Measurements from ENCODE around the gene FRRS1L.
A peak's percentile ranks its signal among the peaks of the same experiment; 100 is the strongest.
"Not testable (repeated sequence)": the region's sequence is repeated elsewhere in the genome, so short reads cannot be mapped to it uniquely, and the experiment has no call there.

Gene FRRS1L

GRCh38 chr9:109132567-109133021 is 34.5 kb downstream of the FRRS1L start:
- DNase-seq (ENCODE audit: low read depth): no peak

DNA sequence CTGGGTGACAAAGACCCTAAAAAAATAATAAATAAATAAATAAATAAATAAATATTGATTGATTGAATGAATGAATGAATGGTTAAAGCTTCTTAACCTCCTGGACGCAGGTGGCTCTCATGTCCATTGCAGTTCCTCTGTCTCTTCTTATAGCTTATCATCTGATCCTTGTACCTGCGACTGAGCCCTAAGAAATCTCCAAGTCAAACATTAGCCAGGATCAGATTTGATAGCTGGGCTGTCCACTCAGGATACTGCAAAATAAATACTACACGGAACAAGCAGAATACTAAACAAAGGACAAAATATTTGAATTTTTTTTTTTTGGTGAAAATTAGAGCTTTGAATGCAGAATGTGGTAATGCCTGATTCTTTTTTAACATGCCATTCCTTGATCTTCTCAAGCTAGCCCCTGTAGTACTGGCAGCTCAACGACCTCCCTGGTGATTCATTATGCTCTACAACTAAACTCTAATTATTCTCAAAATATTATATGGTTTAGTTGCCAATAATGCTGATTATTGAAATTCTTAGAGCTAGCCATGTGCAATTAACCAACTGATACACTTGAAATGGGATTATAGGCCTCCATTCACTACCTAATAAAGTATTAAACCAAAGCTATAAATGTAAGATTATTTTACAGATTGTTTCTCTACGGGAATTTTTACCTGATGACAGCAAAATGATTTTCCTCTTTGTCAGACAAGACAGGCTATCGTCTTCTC is 37.4 kb downstream of the FRRS1L start:
- DNase-seq (ENCODE audit: low read depth): no peak

DNA sequence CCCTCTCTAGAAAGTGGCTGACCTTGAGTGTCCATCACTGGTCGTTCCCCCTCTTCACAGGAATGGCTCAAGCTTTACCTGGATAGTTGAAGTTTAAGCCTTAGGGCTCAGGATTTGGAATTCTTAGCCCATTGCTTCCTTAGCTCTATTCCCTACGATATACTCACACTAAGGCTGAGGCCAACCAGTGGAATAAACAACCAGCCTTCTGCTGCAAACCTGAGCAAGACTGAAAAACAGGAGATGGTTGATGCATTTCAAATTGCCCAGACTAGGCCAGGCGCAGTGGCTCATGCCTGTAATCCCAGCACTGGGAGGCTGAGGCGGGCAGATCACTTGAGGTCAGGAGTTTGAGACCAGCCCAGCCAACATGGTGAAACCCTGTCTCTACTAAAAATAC is 40.4 kb downstream of the FRRS1L start:
- not testable (repeated sequence) for DNase-seq (ENCODE audit: low read depth)

GRCh38 chr9:109124121-109124520 is 42.9 kb downstream of the FRRS1L start:
- no peak for DNase-seq (ENCODE audit: low read depth)

DNA sequence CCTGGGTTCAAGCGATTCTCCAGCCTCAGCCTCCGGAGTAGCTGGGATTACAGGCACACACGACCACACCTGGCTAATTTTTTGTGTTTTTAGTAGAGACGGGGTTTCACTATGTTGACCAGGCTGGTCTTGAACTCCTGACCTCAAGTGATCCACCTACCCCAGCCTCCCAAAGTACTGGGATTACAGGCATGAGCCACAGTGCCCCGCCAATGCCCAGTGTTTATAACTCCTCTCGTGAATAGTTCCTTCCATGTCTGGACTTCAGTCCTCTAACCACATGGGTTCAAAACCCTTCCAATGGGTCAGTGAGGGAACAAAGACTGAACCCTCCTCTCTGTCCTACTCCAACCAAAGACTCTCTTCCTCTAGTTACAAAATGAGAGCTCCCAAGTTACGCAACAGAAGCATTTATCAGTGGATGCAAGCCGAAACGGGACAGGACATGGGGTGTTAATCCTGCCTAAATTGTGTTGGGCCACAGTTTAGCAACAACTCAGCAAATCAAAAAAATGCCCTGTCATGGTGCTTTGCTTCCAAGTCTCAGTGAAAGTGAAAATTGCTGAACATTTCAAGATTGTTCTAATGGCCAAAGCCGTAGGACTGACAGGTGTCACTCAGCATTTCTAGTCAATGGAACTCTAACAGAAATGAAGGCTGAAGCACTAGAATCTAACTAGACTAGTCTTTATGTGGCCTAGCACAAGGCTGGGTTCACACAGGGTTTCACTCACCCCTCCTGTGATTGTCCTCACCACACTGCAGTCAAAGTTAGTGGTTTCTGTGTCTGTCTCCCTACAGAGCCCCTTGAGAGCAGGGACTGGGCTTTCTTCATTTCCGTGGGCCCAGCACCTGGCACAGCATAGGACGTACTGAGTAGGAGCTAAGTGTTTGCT is 44.1 kb downstream of the FRRS1L start:
- DNase-seq (ENCODE audit: low read depth): no peak

- no peak for DNase-seq (ENCODE audit: low read depth)
These were observed 45.7 kb downstream of the FRRS1L start for GRCh38 chr9:109121232-109121796.

- DNase-seq (ENCODE audit: low read depth): no peak
These were observed 46.8 kb downstream of the FRRS1L start for GRCh38 chr9:109120204-109120789.

DNA sequence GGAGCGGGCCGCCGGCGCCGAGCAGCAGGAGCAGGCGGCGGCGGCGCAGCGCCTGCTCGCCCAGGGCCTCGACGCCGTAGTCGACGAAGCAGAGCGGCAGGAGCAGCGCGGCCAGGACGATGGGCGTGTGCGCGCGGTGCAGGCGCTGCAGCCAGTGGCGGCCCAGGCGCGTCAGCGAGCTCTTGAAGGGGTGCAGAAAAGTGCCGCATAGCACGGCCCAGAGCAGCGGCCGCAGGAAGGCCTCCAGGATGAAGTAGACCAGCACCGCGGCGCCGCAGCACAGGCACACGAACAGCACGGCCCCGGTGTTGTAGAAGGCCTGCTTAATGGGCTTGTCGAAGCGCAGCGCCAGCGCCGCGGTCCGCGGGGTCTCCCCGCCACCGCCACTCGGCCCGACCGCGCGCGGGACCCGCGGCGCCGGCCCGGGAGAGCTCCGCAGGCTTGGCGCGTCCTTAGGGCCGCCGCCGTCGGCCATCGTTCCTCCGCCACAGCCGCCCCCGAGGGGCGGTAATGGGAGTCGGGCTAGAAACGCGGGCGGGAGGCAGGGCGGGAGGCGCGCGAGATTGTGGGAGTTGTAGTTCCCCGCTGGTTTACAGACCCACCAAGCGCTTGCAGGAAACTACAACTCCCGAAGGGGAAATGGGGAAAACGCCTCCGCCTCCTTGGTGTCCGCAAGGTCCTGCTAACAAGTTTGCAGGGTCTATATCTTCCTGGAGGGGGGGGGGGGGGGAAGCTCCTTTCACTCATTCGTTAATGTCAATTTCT is 47.4 kb downstream of the FRRS1L start, which contains the start of gene TMEM245:
TMEM245 (minus strand) TSS at position 509 of the 765 bp plus-strand sequence; CDS start at position 475, 34 bp downstream.
- DNase-seq (ENCODE audit: low read depth): peak; percentile 100

DNA sequence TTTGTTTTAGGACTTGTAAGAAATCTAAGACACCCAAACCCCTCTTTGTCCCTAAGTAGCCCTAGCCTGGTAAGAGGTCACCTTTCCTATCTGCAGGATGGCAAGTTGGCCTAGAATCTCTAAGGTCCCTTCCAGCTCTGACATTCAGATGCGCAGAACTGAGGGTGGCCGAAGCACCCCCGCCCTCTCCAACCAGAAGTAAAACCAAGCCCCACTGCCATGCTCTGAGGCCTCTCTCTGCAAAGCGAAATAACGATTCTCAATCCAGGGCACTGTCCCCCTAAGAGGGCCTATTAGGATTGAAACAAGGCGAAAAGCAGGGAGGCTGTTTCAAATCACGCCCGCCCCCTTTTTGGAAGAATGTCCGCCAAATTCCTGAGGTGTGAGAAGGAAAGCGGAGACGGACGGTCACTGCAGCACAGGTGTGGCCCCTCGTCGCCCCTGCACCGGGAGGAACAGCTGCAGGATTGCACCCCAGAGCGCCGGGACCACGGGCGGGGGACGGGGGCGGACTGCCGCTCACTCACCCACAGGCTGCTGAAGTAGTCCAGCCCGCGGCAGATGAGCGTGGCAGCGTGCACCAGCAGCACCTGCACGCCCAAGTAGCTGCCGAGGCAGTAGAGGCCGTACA is 48.1 kb downstream of the FRRS1L start:
- DNase-seq (ENCODE audit: low read depth): peak; percentile 13

DNA sequence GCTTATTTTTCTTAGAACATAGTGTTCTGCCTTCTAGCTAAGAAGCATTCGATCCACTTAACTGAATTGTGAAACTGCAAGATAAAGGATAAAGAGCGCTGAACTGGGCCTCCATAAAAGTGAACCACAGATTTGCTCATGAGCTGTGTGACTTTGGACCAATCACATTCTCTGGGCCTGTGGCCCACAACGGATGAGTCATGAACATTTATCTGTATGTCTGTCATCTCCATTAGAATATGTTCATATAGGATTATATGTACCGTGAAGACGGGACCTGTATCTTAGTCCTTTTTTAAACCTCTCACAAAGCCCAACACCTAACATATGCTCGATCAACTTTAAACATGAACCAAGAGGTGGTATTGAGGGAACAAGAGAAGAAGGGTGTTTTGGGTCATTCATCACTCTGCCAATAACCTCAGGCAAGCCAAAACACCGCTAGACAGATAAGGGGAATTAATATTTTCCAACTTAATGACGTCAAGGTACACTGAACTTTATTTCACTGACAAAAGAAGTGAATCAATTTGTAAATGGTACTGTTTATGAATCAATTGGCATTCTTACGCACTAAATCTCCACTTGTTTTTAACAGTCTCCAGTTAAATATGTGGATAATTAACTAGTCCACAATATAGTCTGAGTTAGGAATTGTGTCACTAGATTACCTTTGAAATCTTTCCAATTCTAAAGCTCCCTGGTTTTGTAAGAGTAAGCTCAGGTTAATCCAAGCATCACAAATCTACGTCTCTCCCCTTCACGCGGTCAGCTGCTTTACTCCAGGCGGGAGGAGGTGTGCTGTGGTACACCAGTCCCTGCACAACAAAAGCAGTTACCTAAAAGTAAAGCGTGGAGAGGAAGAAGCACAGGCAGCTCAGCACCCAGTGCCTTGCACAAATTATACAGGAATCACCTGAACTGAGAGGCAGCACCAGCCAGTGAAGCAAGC is 48.9 kb downstream of the FRRS1L start:
- DNase-seq (ENCODE audit: low read depth): peak; percentile 98

- peak; percentile 56 for DNase-seq (ENCODE audit: low read depth)
These were observed 51.0 kb downstream of the FRRS1L start for GRCh38 chr9:109115931-109116526.

- DNase-seq (ENCODE audit: low read depth): peak; percentile 81
These were observed 52.4 kb downstream of the FRRS1L start for GRCh38 chr9:109114670-109115069.

DNA sequence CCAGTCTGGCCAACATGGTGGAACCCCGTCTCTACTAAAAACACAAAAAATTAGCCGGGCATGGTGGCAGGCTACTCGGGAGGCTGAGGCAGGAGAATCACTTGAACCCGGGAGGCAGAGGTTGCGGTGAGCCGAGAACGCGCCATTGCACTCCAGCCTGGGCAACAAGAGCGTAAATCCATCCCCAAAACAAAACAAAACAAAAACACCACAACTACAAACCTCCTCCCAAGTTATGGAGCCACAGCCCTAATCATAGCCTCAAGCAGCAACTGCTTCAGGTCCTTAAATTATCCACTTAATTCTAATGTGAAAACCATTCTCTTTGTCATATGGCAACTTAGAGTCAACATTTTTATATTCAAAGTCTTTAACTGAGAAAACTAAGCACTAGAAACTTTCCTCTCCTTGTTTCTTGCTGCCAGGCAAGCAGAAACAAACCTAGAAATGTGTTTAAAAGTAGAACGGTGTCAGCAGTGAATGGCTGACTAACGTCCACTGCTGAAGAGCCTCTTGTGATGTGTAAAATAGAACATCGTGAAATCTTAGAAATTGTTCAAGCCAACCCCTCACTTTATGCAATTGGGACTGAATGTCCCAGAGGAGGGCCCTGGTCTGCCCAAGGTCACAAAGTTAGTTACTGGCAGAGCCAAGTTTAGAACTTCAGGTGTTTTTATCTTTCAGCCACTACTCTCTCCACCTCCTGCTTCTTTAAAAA is 53.0 kb downstream of the FRRS1L start:
- DNase-seq (ENCODE audit: low read depth): no peak

GRCh38 chr9:109113254-109113653 is 53.8 kb downstream of the FRRS1L start:
- DNase-seq (ENCODE audit: low read depth): no peak

GRCh38 chr9:109110329-109111021 is 56.6 kb downstream of the FRRS1L start:
- DNase-seq (ENCODE audit: low read depth): peak; percentile 83

- DNase-seq (ENCODE audit: low read depth): peak; percentile 39
These were observed 57.1 kb downstream of the FRRS1L start for GRCh38 chr9:109109967-109110328.

DNA sequence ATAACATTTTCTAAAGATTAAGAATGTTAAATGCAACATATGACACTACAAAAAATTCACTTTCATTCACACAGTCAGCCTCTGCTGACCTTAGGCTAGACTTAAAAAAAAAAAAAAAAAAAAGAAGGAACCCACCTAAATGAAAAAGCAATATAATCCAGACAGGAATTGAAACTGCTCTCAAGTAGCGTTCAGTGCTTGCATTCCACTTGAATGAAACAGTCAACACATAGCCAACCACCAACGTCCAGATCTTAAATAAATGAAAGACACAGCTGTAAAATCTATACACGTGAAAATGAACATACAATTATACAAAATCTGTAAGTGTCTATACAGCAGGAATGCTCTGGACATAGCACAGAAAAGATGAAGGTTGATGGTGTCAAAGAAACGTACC is 58.7 kb downstream of the FRRS1L start:
- peak; percentile 81 for DNase-seq (ENCODE audit: low read depth)

All from iris pigment epithelial cell (primary cell).